ENCODE measurements around the gene CD2BP2.

DNA sequence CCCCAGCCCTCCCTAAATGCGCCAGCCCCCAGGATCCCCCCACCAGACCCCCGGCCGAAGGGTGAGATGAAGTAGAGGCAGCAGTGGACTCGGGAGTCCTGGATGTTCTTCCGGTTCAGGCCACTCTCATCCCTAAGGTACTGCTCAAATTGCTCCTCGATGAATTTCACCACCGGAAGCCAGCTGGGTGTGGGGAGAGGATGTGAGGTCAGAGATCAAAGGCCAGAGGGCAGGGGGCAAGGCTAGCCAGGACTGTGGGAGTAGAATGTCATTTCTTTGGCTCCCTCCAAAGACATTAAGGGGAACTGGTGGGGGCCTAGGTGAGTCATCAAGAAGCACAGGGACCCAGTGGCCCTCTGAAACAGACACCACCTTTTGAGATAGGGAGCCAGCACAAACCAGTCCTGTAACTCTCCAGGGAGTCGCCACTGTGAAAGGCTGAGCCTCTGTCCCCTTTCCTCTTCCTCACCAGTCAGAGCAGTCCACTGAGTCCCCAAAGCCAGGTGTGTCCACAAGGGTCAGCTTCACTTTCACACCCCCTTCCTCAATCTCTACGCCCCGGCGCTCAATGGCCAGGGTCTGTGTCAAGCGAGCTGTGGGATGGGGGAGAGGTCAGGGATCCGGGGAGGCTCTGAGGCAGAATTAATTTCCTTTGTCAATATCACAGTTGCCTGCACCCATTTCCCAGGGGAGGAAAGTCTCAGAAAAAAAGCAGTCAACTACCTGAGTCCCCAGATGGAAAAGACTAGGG is 26.4 kb upstream of the CD2BP2 start:
- TF ChIP-seq, protein P1, sequence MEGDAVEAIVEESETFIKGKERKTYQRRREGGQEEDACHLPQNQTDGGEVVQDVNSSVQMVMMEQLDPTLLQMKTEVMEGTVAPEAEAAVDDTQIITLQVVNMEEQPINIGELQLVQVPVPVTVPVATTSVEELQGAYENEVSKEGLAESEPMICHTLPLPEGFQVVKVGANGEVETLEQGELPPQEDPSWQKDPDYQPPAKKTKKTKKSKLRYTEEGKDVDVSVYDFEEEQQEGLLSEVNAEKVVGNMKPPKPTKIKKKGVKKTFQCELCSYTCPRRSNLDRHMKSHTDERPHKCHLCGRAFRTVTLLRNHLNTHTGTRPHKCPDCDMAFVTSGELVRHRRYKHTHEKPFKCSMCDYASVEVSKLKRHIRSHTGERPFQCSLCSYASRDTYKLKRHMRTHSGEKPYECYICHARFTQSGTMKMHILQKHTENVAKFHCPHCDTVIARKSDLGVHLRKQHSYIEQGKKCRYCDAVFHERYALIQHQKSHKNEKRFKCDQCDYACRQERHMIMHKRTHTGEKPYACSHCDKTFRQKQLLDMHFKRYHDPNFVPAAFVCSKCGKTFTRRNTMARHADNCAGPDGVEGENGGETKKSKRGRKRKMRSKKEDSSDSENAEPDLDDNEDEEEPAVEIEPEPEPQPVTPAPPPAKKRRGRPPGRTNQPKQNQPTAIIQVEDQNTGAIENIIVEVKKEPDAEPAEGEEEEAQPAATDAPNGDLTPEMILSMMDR (IDR thresholded peaks at IDR 0.05) = no peak
- TF ChIP-seq POLR2A (IDR thresholded peaks at IDR 0.05) = no peak

All from adrenal gland (tissue), 5 donors.